ENCODE measurements around the gene SLC8B1.

DNA sequence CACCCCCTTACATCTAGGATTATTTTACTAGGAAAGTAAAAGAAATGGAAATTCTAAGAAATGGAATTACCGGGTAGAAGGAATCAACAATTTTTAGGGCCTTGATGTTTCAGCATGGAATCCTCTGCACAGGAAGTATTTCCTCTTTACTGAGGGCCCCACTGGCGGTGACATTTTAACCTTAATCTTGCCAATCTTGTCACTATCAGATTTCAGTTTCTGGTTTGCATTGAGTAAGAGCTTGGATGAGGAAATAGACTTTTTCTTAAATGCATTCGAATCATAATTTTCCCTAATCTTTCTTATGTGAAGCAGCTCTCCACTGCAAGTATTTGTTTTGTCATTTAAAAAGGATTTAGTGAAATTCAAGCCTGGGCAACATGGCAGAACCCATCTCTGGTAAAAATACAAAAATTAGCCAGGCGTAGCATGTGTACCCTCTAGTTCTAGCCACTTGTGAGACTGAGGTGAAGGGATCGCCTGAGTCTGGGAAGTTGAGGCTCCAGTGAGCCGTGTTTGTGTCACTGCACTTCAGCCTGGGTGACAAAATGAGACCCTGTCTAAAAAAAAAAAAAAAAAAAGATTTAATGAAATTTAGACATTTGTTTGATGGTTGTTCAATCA lies 73.0 kb downstream of the SLC8B1 start:
- TF ChIP-seq CTCF (IDR thresholded peaks at IDR 0.05) (no peak), POLR2A (IDR thresholded peaks at IDR 0.05) (no peak)
